ENCODE results near the gene MYH7B. TPM values are rescaled to one million over a fixed set of nuclear protein-coding genes. Genes with fewer than 3 reads are reported as not detected.

MYH7B gene
- not detected in 2 replicates for total RNA-seq

DNA sequence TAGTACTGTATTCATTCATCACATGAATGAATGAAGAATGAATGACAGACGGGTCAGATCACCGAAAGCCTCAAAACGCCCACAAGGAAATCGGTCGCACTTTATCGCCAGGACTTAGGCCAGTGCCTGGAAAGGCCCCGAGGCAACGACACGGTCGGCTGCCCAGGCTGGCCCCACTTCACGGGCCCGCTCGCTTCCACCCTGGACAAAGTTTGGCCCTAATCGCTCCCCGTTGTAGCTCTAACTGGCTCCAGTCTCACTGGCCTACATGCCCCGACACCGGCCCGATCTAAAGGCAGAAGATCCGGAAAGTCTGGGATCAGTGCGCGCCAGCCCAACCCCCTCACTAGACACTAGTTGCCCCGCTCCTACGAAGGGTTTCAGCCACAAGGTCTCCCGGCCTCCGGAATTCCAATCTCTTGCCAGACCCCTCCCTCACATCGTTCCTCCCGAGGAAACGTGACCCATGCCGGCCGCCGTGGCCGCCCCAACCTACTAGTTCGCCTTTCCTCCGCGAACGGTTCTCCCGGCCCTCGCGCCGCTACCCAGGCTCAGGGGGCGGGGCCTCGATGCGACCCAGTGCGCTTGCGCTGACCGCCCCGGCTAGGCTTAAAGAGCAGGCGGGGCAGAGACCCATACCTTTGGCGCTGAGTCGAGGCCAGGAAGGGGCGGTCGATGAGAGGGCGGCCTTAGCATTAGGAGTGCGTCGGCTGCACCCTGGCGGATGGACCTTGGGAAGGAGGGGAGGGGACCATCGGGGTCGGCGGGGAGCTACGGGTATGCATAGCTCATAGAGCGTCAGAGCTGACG, at the start of gene MYH7B, which contains the start of gene GSS:
TSS of gene MYH7B (plus strand) at position 638 of the 810 bp plus-strand sequence. CDS start 22,138 bp downstream, outside the sequence.
TSS of gene GSS (minus strand) at position 576 of the 810 bp plus-strand sequence. CDS start 3,954 bp downstream, outside the sequence.

Other genes starting within 250 kb of the MYH7B start
- gene NCOA6, start 130.2 kb upstream of the MYH7B start, total RNA-seq = 5.9 and 8.6 TPM in 2 replicates
- gene GGT7, start 83.0 kb upstream of the MYH7B start, total RNA-seq = 0.53 and 0.84 TPM in 2 replicates
- gene ACSS2, start 79.3 kb upstream of the MYH7B start, total RNA-seq = 37.4 and 40.1 TPM in 2 replicates
- 90.5 and 103 TPM in 2 replicates for gene GSS, start 62 bp upstream of the MYH7B start, total RNA-seq
- 84.5 and 91.6 TPM in 2 replicates for gene TRPC4AP, start 136.9 kb downstream of the MYH7B start, total RNA-seq
- gene EDEM2, start 191.5 kb downstream of the MYH7B start, total RNA-seq = 49.2 and 57.6 TPM in 2 replicates
- 206 and 215 TPM in 2 replicates for gene PROCR, start 216.2 kb downstream of the MYH7B start, total RNA-seq